GM12873 (cell line): Measurements from ENCODE around the gene AEN.

Source experiments
- CTCF ChIP-seq: IDR thresholded peaks from 2 replicates; pipeline ENCODE4 v1.5.1; 2012; ENCODE audit warnings: low read depth, mild to moderate bottlenecking, moderate library complexity, low read length, control low read depth; ENCODE audit not compliant: insufficient read depth; ENCODE audit errors: missing control alignments

The AEN gene

GRCh38 chr15:88651136-88651732, 30.1 kb downstream of the AEN start:
- TF ChIP-seq CTCF = no peak

GRCh38 chr15:88651971-88652370, 30.8 kb downstream of the AEN start:
- no peak for TF ChIP-seq CTCF

DNA sequence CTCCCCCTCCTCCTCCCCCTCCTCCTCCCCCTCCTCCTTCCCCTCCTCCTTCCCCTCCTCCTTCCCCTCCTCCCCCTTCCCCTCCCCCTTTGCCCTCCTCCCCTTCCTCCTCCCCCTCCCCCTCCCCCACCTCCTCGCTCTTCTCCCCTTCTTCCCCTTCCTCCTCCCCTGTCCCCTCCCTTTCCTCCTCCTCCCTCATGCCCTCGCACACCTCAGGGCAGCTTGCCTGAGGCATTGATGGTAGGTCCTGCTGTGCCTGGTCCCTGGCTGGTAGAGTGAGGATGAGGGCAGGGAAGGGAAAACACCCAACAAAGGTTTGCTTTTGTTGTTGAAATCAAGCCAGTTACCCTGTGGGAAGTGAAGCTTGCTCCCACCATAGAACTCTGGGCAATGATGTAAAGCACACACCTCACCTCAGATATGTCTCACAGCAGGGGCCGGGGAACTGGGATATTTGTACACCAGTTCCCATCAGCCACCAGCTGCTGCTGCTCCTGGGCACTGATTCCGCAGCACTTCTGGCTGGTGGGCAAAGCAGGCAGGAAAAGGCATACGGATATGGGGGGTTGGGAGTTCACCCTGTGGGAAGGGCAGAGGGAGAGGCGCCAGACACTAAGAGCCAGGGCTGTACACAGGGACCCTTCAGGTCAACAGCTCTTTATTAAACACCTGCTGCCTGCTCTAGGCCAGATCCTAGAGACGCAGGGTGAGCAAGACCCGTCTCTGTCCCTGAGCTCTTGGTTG, 31.5 kb downstream of the AEN start:
- TF ChIP-seq CTCF = no peak

DNA sequence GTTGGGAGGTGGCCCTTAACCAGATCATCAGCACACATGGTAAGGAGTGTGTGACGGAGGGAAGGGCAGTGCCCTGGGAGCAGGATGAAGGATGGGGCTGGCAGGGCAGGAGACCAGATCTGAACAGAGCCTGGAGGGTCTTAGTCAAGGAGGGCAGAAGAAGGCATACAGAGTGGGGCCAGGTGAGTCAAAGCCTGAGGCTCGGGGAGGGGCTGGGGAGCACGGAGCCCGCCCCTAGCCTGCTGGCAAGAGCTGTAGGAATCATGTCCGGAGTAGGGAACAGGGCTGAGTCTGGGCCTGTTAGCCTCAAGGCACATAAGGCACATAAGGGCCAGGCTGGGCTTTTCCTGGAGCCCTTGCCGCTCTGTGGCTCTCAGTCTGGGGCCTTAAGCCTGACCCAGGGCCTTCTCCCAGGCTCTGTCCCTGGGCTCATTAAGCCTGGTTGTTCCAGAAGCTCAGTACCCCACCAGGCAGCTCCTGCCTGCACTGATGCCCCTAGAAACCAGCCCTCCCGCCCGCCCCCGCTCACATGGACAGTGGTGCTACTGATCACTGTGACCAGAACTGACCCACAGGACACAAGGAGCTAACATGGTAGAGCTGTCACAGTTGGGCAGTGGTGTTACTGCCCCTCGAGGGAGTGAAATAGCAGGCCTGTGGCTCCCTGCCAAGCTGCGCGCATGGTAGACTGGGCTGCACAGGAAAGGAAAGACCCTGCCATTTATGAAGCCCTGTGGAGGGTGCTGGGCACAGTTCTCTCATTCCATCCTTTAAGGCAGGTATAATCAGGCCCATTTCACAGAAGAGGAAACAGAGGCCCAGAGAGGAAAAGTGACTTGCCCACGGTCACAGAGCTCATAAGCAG, 32.3 kb downstream of the AEN start:
- TF ChIP-seq CTCF = no peak

DNA sequence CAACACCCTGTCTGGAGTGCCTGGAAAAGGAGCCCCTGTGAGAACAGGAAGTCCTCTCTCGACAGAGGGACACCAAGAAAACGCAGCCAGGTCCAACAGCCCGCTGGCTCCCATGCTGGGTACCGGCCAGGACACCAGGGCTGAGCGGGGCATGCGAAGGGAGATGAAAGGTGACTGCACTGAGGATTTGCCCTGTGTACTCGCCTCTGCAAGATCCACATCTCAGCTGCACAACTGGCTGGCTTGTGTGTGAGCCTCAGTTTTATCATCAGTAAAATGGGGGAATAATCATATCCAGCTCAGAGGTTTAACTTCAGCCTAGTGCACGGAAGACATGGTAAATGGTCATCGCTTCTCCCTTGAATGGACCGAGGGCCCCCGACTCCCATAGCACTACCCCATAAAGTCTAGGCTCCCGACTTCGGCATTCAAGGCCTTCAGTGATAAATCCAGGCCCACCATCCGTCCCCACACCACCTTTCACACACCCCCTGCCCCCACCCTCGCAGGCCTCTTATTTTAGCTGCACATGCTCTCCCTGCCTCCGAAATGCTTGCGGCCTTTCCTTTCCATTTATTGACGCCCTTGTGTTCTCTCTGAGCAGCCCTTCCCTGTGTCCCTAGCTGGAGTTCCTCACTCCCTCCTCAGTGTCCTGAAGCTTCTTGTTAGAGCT, 33.4 kb downstream of the AEN start:
- TF ChIP-seq CTCF = no peak

DNA sequence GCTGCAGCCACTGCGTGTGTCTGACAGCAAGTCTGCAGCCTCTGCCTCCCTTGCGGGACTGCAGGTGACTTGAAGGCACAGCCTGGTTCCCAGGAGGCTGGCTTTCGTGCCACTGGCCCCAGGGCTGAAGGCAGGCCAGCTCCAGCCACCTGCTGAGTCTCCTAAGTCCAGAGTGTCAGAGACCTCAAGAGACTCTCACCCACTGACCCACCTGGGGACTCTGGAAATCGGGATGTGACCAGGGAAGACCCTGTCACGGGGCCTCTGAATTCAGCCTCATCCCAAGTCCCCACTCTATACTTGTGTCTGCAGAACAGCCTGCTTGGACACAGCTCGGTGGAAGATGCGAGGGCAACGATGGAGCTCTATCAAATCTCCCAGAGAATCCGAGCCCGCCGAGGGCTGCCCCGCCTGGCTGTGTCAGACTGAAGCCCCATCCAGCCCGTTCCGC, 34.0 kb downstream of the AEN start:
- no peak for TF ChIP-seq CTCF
